K562 (cell line): Measurements from ENCODE around the gene PCNX3. TPM values are rescaled to one million over a fixed set of nuclear protein-coding genes. Genes with fewer than 3 reads are reported as not detected.
A peak's percentile ranks its signal among the peaks of the same experiment; 100 is the strongest.

Experiments
- ASH1L ChIP-seq: fragments of 450-650 bp; IDR thresholded peaks from 2 replicates; pipeline ENCODE4 v1.6.1; 2018; ENCODE audit warnings: borderline replicate concordance, mild to moderate bottlenecking, low read depth; ENCODE audit not compliant: partially characterized antibody
- CBFA2T2 ChIP-seq: fragments of 450-650 bp; conservative IDR thresholded peaks from 2 replicates; pipeline ENCODE4 v1.6.1; 2017; ENCODE audit warnings: mild to moderate bottlenecking
- CCNT2 ChIP-seq: IDR thresholded peaks from 2 replicates; pipeline ENCODE4 v1.6.1; 2011; ENCODE audit warnings: borderline replicate concordance, low read depth, mild to moderate bottlenecking, moderate library complexity, mixed read lengths, low read length; ENCODE audit not compliant: insufficient read length; ENCODE audit errors: extremely low read depth
- COPS2 ChIP-seq: fragments of 450-650 bp; conservative IDR thresholded peaks from 2 replicates; pipeline ENCODE4 v1.6.1; 2016; ENCODE audit warnings: mild to moderate bottlenecking, moderate library complexity
- CREM ChIP-seq: IDR thresholded peaks from 2 replicates; pipeline ENCODE4 v1.6.1; 2014; ENCODE audit warnings: antibody characterized with exemption, low read depth
- EP300 ChIP-seq: IDR thresholded peaks from 2 replicates; pipeline ENCODE4 v1.6.1; 2012; ENCODE audit warnings: low read length, improper control_type of control experiment
- IFI16 ChIP-seq: fragments of 250-450 bp; sonication (Bioruptor Pico); IDR thresholded peaks from 2 replicates; pipeline ENCODE4 v2.1.2; 2022; ENCODE audit warnings: mild to moderate bottlenecking, inconsistent platforms
- KAT8 ChIP-seq: fragments of 450-650 bp; IDR thresholded peaks from 2 replicates; pipeline ENCODE4 v1.6.1; 2016; ENCODE audit warnings: low read depth, mild to moderate bottlenecking
- POLR3G ChIP-seq: IDR thresholded peaks from 2 replicates; pipeline ENCODE4 v1.6.1; 2011; ENCODE audit not compliant: insufficient read length, insufficient replicate concordance; ENCODE audit errors: extremely low read depth
- RFX1 ChIP-seq: fragments of 450-650 bp; IDR thresholded peaks from 2 replicates; pipeline ENCODE4 v1.6.1; 2016; ENCODE audit warnings: mild to moderate bottlenecking, moderate library complexity
- SPI1 ChIP-seq: IDR thresholded peaks from 2 replicates; pipeline ENCODE4 v1.6.1; 2011; ENCODE audit warnings: low read depth, low read length, control low read depth, borderline replicate concordance
- XRCC3 ChIP-seq: fragments of 450-650 bp; IDR thresholded peaks from 2 replicates; pipeline ENCODE4 v1.6.1; 2017; ENCODE audit warnings: mild to moderate bottlenecking, moderate library complexity
- ZNF124 ChIP-seq: sonication (generic); formaldehyde crosslinking; IDR thresholded peaks from 2 replicates; pipeline ENCODE4 v1.8.1; 2022; ENCODE audit warnings: missing genetic modification reagents
- ZNF175 ChIP-seq: fragments of 200-800 bp; sonication (Bioruptor generic); IDR thresholded peaks from 2 replicates; pipeline ENCODE4 v1.6.1; 2016; ENCODE audit warnings: low read depth, mild to moderate bottlenecking, missing genetic modification characterization, missing compliant biosample characterization
- ZNF384 ChIP-seq: IDR thresholded peaks from 2 replicates; pipeline ENCODE4 v1.6.1; 2012; ENCODE audit warnings: low read depth, low read length, improper control_type of control experiment
- ZNF41 ChIP-seq: fragments of 250-450 bp; sonication (Bioruptor Pico); conservative IDR thresholded peaks from 2 replicates; pipeline ENCODE4 v1.4.0; 2020; ENCODE audit warnings: mild to moderate bottlenecking
- ZNF583 ChIP-seq: fragments of 250-450 bp; sonication (Bioruptor Pico); IDR thresholded peaks from 2 replicates; pipeline ENCODE4 v1.4.0; 2020
- ZSCAN32 ChIP-seq: fragments of 450-650 bp; formaldehyde crosslinking; IDR thresholded peaks from 2 replicates; pipeline ENCODE4 v1.4.0; 2020; ENCODE audit warnings: mild to moderate bottlenecking, moderate library complexity
- polyA plus RNA-seq, 8 experiments: library from polyadenylated mRNA; depleted of rRNA in 4 of 8; stranded (reverse) in 5 of 8; unstranded in 3 of 8; fragments of >200 nt; fragmentation: Nextera tagmentation in 2 of 8; fragmentation: Illumina TruSeq in 1 of 8; extraction: Ambion mirVana in 2 of 8; extraction: Trizol in 1 of 8; gene quantifications; 2 replicates each; pipeline versions ENCODE4 v1.2.1 to v1.2.3, GENCODE V29; 2011 to 2014; ENCODE audit warnings: inconsistent platforms in 1 of 8, missing spikeins in 1 of 8
- total RNA-seq, 7 experiments: library from RNA; depleted of rRNA in 6 of 7; stranded (reverse); fragments of >200 nt in 6 of 7; fragmentation: Illumina TruSeq in 2 of 7; extraction: Trizol in 2 of 7; gene quantifications; 2 replicates each; pipeline versions ENCODE4 v1.2.1 to v1.2.3, GENCODE V29; 2011 to 2021; ENCODE audit warnings: low replicate concordance in 1 of 7
- TF ChIP-seq, protein P1 (sequence below): fragments of 250-450 bp; sonication (Bioruptor Pico); IDR thresholded peaks from 2 replicates; pipeline ENCODE4 v1.8.0; 2021; ENCODE audit warnings: mild to moderate bottlenecking, moderate library complexity
- TF ChIP-seq, protein P2 (sequence below): sonication (generic); formaldehyde crosslinking; IDR thresholded peaks from 2 replicates; pipeline ENCODE4 v1.8.0; 2022; ENCODE audit warnings: mild to moderate bottlenecking, missing genetic modification reagents
- TF ChIP-seq, protein P3 (sequence below): fragments of 200-800 bp; sonication (Bioruptor generic); IDR thresholded peaks from 2 replicates; pipeline ENCODE4 v1.6.1; 2017; ENCODE audit warnings: missing genetic modification characterization, missing compliant biosample characterization
- TF ChIP-seq, protein P4 (sequence below): sonication (generic); formaldehyde crosslinking; IDR thresholded peaks from 2 replicates; pipeline ENCODE4 v1.4.0; 2020; ENCODE audit warnings: mild to moderate bottlenecking, missing genetic modification reagents
- TF ChIP-seq, protein P5 (sequence below): fragments of 250-450 bp; sonication (Bioruptor Pico); IDR thresholded peaks from 2 replicates; pipeline ENCODE4 v1.8.0; 2022; ENCODE audit warnings: inconsistent platforms, mild to moderate bottlenecking, moderate library complexity, borderline replicate concordance

The PCNX3 gene
- total and polyA plus RNA-seq, 9 of the 15 experiments (the other 6 are each of a cell fraction or from before 2014, with no cell fraction given) = 0.11 to 47.8 (median 12.8) TPM

DNA sequence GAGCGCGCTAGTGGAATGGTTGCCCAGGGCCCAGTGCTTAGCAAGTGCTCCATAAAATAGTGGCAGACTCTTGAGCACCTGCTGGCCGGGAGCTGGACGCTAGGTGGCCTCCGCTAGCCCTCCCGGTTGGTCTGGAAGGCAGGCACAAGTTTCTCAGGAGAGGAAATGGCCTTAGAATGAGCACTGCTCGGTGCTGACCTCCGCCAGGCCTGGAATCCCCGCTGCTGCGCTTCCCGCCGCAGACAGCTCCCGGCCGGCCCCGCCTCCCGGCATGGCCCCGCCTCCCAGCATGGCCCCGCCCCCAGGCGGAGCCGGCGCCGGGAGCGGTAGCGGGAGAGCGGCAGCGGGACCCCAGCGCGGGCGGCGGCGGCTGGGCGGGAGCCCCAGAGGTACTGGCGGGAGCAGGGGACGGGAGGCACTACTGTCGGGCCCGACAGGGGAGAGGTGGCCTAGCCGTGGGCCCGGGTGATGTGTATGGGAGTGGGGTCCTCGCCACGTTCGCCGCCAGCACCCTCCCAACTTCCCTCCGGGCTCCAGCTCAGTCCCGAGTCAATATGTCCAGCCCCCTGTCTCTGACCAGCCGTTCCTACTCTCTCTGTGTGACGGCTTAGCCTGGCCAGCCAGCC, 22.3 kb downstream of the PCNX3 start, which contains the start of gene SIPA1 (continued):
- TF ChIP-seq, protein P1, sequence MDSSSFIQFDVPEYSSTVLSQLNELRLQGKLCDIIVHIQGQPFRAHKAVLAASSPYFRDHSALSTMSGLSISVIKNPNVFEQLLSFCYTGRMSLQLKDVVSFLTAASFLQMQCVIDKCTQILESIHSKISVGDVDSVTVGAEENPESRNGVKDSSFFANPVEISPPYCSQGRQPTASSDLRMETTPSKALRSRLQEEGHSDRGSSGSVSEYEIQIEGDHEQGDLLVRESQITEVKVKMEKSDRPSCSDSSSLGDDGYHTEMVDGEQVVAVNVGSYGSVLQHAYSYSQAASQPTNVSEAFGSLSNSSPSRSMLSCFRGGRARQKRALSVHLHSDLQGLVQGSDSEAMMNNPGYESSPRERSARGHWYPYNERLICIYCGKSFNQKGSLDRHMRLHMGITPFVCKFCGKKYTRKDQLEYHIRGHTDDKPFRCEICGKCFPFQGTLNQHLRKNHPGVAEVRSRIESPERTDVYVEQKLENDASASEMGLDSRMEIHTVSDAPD (CRISPR knock-in tag) = peak; percentile 40; the same call in 1 of the 2 replicates
- TF ChIP-seq ZNF41 (no peak), KAT8 (no peak), ZNF583 (CRISPR knock-in tag) (peak; percentile 19; the same call in 1 of the 2 replicates), COPS2 (no peak), POLR3G (no peak), ZNF384 (0 out of 2 replicates have a peak, but pooled peaks have one; percentile 26), XRCC3 (no peak), ZNF124 (CRISPR knock-in tag) (no peak), CBFA2T2 (no peak), IFI16 (no peak), ASH1L (no peak), EP300 (0 out of 2 replicates have a peak, but pooled peaks have one; percentile 5), RFX1 (no peak), ZSCAN32 (CRISPR knock-in tag) (peak; percentile 35; the same call in 1 of the 2 replicates), CCNT2 (peak; percentile 94), ZNF175 (no peak), SPI1 (peak; percentile 47; the same call in 1 of the 2 replicates), CREM (0 out of 2 replicates have a peak, but pooled peaks have one; percentile 20)
- TF ChIP-seq, protein P2, sequence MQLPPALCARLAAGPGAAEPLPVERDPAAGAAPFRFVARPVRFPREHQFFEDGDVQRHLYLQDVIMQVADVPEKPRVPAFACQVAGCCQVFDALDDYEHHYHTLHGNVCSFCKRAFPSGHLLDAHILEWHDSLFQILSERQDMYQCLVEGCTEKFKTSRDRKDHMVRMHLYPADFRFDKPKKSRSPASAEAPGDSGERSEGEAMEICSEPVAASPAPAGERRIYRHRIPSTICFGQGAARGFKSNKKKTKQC (CRISPR knock-in tag) = peak; percentile 55; the same call in 1 of the 2 replicates
- TF ChIP-seq, protein P3, sequence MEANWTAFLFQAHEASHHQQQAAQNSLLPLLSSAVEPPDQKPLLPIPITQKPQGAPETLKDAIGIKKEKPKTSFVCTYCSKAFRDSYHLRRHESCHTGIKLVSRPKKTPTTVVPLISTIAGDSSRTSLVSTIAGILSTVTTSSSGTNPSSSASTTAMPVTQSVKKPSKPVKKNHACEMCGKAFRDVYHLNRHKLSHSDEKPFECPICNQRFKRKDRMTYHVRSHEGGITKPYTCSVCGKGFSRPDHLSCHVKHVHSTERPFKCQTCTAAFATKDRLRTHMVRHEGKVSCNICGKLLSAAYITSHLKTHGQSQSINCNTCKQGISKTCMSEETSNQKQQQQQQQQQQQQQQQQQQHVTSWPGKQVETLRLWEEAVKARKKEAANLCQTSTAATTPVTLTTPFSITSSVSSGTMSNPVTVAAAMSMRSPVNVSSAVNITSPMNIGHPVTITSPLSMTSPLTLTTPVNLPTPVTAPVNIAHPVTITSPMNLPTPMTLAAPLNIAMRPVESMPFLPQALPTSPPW (CRISPR knock-in tag) = no peak
- TF ChIP-seq, protein P4, sequence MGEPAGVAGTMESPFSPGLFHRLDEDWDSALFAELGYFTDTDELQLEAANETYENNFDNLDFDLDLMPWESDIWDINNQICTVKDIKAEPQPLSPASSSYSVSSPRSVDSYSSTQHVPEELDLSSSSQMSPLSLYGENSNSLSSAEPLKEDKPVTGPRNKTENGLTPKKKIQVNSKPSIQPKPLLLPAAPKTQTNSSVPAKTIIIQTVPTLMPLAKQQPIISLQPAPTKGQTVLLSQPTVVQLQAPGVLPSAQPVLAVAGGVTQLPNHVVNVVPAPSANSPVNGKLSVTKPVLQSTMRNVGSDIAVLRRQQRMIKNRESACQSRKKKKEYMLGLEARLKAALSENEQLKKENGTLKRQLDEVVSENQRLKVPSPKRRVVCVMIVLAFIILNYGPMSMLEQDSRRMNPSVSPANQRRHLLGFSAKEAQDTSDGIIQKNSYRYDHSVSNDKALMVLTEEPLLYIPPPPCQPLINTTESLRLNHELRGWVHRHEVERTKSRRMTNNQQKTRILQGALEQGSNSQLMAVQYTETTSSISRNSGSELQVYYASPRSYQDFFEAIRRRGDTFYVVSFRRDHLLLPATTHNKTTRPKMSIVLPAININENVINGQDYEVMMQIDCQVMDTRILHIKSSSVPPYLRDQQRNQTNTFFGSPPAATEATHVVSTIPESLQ (CRISPR knock-in tag) = peak; percentile 81; the same call in 1 of the 2 replicates
- TF ChIP-seq, protein P5, sequence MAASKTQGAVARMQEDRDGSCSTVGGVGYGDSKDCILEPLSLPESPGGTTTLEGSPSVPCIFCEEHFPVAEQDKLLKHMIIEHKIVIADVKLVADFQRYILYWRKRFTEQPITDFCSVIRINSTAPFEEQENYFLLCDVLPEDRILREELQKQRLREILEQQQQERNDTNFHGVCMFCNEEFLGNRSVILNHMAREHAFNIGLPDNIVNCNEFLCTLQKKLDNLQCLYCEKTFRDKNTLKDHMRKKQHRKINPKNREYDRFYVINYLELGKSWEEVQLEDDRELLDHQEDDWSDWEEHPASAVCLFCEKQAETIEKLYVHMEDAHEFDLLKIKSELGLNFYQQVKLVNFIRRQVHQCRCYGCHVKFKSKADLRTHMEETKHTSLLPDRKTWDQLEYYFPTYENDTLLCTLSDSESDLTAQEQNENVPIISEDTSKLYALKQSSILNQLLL (CRISPR knock-in tag) = no peak
